SHP77 (cell line): Measurements from ENCODE around the gene CEBPG.

ENCODE experiments used
- DNase-seq, 2 experiments: peaks; one replicate each; lab custom pipeline; 2025; lab: John Stamatoyannopoulos, UW

The CEBPG gene

DNA sequence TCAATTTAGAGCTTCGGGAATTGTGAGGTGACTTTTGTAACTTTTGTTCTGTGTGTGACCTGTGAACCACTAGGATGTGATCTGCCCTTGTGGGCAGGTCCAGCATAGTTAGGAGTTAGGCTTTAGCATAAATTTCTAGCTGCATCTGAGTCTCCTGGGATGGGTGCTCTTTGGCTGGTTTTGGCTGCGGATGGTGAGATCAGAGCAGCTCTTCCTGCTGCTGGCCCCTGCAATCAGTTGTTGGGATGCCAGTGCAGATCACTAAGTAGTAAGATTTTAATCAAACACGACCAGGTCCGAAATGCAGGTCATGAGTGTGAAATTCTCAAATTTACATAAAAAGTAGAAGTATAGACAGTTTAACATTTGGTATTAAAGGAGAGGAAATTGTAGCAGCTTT, 8.5 kb downstream of the CEBPG start:
- no peak for DNase-seq

DNA sequence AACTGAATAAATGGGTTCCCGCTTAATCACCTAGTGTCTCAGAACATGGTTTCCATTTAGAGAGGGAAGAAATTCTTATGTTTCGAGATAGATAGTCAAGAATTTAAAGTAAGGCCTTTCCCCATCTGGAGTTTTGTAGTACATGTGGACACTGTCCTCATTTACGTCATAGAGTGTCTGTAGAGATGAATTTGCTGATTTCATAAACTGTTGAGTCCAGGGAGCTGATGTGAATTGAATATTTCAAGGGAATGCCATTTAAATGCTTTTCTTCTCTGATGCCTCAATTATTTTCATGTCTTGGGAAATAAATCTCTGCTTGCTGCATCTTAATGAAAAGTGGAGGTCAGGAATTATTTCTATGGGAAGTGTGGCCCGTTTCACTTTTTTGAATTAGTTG, 9.5 kb downstream of the CEBPG start:
- DNase-seq = no peak

DNA sequence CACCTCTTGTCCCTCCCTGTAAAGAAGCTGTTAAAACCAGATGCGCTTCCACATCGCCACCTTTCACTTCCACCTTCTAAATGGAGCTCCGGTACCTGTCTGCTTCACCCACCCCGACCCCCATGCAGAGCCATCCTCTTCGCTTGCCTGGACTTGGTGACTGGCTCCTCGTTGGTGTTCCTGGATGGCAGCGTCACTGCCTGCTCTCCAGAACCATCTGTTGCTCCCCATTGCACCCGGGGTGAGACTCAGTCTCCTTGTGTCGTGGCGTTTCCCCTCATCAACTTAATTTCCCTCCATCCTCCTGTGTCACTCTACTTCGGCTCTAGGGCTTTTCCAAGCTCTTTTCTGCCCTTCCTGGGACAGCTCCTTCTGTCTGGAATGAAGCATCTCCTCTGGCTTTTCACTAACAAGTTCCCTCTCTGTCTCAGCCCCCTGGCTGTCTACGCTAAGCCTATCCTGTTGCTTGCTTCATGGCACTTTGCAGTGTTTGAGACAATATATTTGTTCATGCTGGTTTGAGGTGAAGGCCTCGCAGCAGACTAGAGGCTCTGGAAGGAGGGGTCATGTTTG, 10.3 kb downstream of the CEBPG start:
- DNase-seq = no peak

DNA sequence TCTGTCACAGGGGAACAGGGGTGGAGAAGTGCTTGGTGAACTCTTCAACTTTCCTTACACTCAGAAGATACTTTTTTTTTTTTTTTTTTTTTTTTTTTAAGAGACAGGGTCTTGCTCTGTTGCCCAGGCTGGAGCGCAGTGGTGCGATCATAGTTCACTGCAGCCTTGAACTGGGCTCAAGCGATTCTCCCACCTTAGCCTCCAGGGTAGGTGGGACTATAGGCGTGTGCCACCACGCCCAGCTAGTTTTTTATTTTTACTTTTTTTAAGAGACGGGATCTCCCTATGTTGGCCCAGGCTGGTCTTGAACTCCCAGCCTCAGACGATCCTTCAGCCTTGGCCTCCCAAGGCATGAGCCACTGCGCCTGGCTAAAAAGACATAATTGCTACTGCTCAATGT, 11.5 kb downstream of the CEBPG start:
- no peak for DNase-seq

DNA sequence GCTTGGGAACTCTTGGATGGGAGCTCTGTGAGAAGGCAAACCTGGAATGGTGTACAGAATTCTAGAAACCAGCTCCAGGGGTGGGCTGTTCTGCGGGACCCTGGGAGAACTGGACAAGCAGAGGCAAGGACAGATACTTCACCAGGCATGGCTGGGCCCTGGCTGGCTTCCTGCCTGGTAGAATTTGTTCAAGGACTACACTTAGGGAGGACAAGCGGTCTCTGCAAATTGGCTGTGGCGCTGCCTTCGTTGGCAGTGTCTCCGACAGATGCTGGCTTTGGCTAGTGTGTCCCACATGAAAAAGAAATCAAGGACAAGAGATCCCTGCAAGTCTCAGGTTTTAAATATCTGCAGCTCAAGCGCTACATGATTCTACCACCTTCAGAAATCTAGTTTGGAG, 12.4 kb downstream of the CEBPG start:
- DNase-seq = no peak

DNA sequence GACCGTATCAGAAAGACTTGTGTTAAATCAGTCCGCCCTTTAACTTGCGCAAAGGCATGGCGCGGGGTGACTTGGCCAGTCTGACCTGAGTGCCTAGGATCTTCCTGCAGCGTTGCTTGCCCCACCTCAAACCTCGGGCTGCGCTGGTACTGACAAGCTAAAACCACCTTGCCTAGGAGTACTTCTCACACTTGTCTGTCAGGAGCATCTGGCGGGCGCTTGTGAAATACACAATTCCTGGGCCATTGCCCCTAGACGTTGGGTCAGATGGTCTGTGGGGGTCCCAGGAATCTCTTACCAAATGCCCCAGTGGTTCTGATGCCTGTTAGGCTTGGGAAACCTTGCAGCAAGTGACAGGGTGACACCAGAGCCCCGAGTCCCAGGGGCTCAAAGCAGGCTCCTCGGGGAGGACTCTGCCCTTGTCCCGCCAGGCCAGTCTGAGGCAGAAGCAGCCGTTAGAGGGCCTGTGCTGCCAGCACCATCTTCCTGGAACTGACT, 12.9 kb downstream of the CEBPG start:
- no peak for DNase-seq

DNA sequence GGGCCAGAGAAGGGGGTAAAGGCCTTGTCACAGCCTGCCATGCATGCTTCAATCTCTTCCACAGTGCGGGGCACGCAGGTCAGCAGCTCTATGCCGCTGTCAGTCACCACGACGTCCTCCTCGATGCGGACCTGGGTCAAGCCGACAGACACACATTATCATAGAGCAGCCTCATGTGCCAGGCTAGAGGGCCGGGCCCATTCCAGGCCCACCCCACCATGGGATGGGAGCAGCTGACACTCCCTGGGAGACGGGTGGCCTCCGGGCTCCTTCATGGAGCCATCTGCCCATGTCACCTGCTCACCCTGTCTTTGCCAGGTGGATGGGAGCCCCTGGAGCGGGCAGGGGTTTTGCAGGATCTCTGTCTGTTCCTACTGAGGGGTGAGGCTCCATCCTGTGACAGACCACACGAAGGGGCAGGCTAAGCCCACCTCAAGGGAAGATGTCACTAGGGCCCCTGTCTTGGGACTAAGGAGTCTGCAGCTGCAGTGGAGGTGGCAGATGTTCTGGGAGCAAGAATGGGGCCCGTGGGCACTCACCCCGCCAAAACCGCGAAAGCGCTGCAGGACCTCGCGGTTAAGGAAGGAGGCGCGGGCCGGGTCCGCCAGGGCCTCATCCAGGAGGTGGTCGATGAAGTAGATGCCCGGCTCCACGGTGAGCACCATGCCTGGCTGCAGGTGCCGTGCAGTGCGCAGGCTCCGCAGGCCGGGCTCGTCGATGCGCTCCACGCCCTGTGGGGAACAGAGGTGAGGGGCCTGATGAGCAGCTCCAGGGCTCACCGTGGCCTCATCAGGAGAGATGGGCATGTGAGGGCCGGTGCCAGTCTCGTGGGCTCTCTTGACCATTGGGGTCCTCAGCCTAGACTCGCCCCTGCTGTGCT, 14.1 kb downstream of the CEBPG start:
- DNase-seq = no peak

DNA sequence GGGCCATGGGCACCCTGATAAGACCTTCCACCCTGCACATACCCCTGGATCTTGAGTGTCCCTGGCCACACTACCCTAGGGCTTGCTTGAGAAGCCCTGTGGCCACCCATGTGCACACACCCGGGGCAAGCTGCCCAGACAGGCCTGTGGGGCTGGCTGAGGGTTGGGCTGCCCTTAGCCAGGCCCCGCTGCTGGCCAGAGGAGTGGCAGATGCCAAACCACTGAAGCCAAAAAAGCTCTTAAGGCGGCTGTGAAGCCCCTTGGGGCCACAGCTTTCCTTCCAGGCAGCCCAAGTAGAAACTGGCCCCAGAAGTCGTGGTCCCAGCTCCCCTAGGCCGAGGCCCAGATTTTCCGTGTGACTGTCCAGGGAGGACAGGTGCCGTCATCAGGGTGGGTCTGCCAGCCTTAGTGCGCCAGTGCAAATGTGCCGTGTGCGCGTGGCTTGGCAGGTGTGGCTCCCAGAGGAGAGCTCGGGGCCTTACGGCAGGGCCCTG, 14.8 kb downstream of the CEBPG start:
- DNase-seq = no peak

DNA sequence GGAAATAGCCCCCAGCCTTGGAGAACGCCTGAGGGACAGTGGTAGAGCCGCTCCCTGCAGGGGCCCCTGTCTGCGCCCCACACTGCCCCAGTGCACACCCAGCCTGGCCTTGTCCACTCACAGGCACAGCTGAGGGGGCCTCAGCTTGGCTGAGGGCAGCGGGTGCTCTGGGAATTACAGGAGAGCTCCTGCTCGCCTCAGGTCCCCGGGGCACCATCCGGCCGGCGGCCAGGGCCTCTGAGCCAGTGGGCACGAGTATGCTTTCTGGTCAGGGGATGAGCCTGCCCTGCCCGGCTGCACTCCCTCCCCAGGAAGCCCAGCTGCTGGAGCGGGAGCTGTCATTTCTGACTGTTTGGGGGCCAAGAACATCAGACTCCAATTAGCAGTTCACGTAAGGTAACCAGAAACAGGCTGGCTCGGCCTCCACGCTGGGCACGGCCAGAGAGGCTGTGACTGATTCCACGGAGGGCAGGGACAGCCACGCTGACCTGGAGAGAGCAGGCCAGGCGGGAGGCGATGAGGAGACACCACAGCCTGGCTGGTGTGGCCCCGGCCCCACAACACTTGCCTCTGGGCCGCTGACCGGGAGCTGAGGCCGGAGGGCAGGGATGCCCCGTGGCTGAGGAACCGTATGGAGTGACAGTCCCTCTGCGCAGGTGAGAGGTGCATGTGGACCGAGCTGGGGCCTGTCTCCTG, 15.4 kb downstream of the CEBPG start:
- DNase-seq = no peak

DNA sequence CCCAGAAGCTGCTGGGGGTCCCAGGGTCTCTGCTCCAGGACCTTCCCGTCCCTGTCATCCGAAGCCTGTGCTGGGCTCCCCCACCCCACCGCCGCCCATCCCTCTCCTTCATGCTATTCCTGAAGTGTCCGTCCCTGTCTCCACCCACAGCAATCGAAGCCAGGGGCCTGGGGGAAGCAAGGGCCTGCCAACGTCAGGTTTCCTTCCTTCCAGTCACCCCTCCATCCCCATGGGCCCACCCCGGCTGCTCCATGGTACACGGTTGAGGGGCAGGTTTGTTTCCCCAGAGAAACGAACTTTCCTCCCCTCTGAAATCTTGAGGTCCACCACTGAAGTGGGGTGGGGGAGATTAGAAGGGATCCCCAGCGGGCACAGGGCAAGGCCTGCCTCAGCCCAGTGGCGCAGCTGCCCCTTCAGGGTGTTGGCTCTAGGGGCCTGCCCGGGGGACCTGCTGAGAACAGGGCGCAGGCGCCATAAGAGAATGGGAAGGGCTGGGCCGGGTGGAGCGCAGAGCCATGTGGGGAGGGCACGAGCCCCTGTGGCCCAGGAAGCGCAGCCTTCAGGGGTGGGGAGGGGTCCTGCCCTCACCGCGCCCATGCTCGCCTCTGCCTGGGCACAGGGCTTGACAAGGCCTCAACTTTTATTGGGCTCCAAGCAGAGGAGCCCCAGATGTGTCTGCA, 16.1 kb downstream of the CEBPG start:
- DNase-seq = no peak

DNA sequence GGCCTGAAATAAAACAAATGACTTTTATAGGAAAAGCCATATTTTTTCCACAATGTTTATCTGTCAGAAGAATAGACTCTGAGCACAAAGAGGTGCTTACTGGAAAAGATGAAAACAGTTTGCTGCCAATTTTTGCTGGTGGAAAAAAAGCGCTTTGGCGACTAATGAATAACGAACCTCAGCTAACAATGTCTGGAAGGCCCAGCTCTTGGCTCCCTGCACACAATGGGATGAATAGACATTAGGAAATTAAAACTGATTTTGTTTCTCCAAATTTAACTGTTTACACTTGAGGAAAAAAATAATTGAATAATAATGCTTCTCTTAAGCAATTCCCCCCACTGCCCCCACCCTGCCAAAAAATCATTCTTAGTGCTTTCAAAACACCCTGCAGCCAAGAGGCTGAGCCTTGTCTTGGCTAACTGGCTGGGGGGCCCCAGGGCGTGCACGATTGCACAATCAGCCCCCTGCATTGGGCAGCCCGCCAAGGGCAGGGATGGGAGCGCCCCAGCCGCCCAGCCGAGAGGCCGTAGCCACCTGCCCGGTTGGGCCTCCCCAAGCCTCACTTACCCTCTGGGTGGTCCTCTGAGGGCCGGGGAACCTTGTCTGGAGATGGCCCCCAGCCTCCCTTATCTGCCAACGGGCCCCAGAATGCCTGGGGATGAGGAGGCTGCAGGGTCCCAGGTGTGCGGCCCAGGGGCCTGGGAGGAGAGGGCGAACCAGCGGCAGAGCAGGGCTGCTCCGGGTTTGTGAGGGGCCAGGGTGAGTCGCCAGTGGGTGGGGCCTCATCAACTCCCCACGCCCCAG, 16.8 kb downstream of the CEBPG start:
- no peak for DNase-seq

DNA sequence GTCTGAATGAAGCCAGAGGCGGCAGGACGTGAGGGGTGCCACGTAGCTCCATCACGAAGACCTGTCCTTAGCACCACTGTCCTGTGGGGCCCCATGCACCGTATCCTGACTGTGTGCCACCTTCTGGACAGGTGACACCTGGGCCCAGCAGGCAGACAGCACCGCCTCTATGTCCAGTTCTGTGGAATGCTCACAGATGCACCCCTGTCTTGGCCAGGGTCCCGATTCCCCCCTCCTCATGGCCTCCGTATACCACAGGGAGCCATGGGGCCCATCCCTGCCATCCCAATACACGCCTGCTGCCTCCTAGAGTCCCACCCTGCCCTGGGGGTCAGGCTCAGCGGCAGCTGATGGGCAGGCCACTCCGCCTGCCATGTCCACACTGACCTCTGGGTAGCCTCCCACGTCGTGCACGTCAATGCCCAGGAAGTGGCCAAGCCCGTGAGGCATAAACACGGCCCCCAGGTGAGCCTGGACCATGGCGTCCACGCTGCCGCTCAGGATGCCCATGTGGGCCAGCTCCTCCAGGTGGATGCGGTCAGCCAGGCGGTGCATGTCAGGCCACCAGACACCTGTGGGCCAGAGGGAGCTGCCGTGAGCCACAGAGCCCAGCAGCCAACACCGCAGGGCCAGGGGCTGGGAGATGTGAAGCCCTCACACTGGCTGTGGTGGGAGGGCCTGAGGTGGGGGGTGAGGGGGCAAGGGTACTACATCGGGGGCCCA, 17.6 kb downstream of the CEBPG start:
- DNase-seq = no peak

DNA sequence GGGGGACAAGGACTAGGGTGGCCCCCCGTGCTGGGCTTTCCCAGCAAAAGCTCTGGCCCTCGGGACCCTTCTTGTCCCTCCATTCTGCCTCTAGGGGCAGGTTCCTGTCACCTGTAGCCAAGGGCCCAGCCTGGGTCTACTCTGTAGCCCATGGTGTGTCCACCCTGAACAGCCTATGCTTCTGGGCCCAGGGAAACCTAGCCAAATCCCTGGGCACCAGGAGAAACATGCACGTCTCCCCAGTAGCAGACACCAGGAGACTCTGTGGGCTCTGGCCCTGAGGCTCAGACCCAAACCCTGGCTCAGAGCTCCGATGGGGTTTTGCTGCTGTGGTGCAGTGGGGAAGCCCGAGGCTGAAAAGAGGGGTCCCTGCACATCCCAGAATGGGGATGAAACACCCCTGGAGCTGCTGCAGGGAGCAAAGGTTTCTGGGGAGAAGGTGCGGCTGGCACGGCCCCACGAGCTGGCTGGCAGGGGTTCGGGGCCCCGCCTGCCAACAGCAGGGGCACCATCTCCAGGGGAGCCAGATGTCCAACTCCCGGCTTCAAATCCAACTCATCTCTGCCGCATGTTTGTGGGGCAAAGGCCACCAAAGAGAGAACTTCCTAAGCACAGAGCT, 18.2 kb downstream of the CEBPG start:
- DNase-seq = no peak

DNA sequence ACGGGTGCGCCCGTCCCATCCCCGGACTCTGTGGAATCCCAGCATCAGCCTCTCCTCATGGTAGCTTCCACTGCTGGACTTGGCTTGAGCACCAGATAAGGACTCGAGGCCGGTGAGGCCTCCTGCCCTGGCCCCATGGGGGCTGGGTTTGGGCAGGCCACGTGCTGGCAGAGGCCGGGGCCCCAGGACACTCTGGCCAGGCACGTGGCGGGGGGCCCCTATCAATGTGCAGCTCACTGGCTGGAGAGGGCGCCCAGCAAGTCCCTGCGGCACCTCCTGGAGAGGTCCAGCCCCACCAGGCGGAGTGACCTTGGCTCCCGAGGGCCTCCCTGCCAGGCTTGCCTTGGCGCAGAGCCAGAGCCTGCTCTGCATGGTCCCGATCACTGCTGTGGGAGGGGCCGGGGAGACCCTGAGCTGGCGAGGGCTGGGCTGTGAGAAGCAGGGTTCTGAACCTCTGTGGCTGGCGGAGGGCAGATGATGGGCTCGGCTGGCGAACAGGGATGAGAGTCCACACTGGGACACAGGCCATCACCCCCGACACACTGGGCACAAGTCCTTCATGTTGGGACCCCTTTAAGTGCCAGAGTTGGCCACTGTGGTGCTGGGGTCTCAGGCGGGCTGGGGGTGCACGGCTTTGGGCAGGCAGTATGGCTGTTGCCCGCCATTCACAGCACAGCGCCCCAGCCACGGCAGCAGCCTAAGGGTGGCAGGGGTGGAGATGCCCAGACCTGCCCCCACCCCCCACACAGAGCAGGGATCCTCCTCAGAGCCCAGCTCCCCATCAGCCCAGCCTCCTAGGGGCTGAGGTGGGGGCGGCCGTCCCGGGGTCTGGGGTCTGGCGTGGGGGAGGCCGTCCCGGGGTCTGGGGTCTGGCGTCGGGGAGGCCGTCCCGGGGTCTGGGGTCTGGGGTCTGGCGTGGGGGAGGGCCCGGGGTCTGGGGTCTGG, 19.1 kb downstream of the CEBPG start:
- peak in 1 of 2 experiments; percentile 46 for DNase-seq

DNA sequence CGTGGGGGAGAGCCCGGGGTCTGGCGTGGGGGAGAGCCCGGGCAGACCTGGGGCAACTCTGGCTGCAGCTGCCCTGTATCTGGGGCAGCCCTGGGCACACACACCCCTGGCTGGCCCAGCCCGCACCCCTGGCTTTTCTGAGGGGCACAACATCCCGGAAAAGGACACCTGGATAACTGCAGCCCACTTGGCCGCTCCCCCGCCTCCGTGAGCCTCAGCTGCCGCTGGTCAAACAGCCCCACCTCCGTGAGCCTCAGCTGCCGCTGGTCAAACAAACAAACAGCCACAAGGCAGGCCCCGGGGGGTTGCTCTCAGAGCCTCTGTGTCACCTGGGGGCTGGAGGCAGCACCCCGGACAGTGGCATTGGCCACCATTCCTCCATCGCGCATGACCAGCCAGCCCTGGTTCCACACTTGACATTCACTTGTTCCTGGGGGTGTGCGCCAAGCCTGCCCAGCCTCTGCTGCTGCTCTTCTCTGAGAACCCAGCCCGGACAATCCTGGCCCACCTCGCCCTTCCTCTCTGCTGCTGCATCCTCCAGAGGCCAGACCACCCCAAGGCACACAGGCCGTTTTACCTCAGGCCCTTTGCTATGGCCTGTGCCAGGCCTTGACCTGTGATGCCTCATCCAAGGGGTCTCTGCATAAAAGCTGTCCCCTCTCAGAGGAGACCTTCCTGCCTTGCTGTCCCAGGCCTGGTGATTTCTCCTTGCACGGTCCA, 19.9 kb downstream of the CEBPG start:
- DNase-seq = peak; percentile 21 to 65

DNA sequence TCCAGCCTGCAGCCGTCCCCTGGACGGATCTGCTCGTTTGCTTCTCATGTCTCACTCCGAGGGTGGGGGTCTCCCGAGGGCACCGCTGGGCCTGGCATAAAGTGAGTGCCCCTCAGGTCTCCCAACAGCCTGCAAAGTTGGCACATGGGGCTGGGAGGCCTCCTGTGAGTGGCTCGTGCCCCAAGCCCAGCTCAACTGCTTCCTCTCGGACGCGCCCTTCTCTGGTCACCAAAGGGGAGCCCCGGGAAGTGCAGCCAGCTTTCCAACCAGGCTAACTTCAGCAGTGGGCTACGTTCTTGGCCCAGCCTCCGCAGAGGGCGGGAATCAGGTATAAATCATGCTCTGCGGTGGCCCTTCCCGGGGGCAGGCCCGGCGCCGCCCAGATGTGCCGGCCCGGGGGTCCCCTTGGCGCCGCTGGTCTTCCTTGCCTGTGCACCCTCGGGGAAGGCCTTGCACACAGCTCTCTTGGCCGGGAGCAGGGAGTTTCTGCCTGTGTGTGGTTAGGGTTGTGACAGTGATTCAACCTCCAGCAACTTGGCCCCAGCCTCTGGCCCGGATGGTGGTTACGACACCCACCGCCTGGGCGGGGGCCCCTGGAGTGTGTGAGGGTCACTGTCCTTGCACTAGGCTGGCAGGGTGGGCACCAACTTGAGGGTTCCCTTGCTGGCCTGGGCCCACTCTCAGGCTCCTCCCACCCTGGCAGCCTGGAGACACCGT, 20.7 kb downstream of the CEBPG start:
- DNase-seq = no peak

DNA sequence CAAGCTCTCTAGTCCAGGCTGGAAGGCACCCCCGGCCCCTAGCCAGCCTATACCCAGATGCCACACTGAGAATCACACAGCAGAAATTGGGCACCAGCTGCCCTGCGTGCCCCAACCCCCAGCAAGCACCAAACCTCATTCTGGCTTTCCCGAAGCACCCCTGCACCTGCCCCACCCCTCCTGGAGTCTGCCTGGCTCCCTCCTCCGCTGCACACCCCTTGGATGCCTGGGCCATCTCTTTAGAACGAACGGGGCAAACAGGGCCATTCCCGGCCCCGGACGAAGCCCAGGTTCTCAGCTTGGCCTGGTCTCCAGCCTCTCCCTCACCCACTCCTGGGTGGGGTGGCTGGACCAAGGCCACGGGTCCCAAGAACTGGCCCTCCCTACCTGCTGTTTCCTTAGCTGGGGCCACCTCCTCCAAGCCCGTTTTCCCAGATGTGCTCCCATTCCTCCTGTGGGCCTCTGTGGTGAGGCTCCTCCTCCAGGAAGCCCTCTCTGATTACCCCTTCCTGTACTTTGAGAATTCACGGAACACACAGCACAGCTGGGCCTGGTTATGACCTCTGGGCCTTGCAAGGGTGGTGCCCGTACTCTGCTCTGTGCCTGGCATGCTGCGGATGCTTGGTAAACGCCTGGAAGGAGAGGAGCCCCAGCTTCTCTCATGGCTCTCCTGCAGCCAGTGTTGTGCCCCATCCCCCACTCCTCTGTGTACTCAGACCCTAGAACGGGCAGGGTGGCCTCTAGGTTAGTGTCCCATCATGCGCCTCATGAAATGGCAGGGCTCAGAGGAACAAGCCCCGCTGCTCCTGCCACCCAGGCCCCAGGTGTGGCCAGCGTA, 21.4 kb downstream of the CEBPG start:
- DNase-seq = no peak
